Stimulated activated CD4-positive, alpha-beta T cell treated with anti-CD3 and anti-CD28 coated beads, Interleukin-4, amount 100 ng/mL, for 4 hours (primary cell): ENCODE results near the gene CLCN3.
"Not testable (repeated sequence)": the region's sequence is repeated elsewhere in the genome, so short reads cannot be mapped to it uniquely, and the experiment has no call there.

Source experiments
- DNase-seq, 2 experiments: peaks; one replicate each; pipeline ENCODE4 v3.0.0-alpha.2; 2020

The CLCN3 gene

DNA sequence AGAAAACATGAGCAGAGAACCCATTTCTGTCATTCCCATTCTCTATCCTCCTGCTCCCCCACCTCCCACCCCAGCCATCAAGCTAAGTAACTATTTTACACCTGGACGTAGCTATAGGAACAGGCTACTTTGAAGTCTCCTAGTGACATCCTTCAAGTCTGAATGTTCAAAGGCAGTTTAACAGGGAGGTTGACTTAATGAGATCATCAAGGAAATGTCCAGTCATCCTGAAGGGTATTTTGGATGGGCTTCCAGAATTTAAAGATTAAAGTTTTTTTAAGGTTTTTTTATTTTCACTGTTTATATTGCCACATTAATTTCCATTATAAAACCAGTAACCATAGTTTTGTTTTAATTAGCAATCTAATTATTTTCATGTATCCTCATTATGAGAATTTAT is 96.3 kb downstream of the CLCN3 start:
- DNase-seq = no peak

DNA sequence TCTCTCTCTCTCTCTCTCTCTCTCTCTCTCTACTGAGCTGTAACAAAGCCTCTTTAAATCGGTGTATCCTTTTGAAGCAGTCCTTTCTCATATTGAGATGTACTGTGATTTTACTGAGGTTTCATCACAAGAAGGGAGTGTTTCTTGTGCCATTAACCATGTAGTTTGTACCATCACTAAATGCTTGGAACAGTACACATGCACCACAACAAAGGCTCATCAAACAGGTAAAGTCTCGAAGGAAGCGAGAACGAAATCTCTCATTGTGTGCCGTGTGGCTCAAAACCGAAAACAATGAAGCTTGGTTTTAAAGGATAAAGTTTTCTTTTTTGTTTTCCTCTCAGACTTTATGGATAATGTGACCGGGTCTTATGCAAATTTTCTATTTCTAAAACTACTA is 100.2 kb downstream of the CLCN3 start:
- DNase-seq = no peak

DNA sequence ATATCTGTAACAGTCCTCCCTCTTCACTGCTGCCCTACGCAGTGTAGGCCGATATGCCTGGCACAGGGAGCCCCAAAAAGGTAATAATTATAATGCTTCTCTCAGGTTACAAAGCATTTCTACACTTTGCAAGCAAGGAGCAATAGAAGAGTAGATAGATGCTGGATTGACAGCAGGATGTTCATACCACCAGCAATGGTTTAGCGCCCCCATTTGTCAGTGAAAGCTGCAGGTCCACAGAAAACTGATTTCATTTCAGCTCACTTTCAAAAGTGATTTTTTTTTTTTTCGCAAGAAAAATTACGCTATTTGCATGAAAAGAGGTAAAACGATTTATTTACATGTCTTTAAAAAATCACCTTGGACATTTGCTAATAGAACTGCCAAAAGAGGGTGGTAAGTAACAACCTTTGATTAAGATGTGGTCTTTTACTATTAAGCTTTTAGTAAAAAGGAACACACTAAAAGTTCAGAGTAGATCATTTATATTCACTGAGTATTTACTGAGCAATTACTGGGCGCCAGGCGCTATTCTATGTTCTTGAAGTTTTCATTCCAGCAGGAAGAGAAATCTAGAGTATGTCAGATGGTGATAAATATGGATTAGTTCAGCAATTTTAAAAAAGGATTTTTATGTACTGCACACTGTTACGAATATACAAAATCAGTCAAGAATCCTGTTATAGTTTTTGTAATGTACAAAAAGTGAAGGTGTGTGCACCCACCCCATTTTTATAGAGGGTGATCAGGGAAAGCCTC is 103.0 kb downstream of the CLCN3 start:
- peak in 1 of 2 experiments; percentile 2 for DNase-seq

DNA sequence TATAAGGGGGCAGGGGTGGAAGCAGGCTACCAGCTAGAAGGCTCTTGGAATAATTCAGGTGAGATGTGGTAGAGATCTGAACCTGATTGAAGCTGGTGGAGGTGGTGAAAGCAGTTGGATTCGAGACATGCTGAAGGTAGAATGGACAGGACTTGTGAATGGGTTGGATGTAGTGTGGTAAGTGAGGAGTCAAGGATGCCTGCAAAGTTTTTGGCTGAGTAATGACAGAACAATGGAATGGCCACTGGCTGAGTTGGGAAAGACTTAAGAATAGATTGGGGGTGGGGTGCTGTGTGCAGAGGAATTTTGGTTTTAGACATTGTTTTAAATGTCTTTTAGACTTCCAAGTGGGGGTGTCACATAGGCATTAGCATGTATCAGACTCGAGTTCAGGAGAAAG is 103.9 kb downstream of the CLCN3 start:
- DNase-seq = no peak

DNA sequence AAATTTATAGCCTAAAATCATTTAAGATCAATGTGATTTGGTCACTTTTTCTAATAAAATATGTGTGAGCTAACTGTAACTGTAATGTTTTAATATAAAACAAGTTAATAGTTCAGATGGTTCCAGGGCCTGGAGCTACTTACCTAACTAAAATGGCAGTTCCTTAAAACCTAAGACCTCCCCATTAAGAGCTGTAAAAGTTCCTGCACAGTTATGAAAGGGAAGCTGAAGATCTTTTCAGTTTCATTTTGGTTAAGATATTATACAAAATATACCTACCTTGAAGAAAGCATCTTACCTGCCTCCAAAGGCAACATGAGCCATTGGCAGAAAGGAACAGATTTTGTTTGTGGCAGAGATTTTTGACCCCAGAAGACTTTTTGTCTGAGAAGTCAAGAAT is 107.2 kb downstream of the CLCN3 start:
- no peak for DNase-seq

DNA sequence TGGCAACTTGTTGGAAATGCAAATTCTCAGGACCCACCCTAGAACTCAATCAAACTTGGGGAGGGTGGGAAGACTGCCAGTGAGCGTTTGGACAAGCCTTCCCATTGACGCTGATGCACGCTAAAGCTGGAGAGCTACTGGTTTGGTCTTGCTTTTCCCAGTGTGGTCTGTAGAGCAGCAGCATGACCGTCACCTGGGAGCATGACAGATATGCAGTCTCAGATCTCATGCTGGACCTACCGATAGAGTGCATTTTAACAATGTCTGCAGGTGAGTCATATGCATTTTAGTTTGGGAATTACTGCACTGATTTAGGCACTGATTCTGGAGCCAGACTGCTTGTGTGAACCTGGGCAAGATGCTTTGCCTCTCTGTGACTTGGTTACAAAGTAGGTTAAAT is 110.2 kb downstream of the CLCN3 start:
- no peak for DNase-seq

DNA sequence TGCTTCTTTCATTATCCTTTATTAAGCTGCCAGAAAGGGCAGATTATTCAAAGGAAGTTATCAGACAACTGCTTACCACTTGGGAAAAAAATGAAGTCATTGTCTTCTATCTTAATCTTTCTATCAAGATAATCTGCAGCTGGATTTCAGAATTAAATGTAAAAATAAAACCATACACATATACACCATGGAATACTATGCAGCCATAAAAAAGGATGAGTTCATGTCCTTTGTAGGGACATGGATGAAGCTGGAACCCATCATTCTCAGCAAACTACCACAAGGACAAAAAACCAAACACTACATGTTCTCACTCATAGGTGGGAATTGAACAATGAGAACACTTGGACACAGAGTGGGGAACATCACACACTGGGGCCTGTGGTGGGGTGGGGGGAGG is 118.2 kb downstream of the CLCN3 start:
- DNase-seq = not testable (repeated sequence)

DNA sequence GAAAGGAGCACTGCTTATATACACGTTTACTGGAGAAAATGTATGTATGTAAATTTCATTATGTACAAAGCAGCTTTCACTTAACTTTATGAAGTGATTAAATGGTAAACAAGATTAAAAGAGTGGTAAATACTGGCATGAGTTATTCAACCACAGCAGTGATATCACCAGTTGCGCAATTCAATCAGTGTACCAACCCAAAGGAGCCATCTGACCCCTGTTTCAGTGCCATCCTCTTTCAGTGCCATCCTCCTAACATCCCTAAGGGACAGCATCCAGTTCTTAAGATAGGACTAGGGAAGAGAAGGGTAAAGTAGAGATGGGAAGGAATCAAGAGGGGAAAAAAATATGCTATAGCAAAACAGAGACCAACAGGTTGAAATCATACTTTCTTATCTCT is 121.2 kb downstream of the CLCN3 start:
- no peak for DNase-seq

DNA sequence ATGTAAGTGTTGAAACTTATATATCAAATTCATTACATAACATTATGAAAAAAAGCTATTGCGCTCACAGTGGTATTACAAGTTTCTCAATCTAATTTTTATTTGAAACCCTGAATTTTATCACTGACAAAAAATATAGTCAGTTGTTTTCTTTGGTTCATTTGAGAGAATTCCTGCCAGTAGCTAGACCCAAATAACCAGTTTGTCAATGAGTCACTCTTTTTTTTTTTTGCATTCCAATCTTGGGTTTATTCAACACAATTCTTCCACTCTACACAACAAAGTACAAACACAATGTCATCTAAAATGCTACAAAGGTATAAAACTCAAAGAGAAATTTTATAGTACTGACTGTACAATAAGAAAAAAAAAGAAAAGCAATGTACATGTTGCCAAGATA is 124.2 kb downstream of the CLCN3 start:
- no peak for DNase-seq

DNA sequence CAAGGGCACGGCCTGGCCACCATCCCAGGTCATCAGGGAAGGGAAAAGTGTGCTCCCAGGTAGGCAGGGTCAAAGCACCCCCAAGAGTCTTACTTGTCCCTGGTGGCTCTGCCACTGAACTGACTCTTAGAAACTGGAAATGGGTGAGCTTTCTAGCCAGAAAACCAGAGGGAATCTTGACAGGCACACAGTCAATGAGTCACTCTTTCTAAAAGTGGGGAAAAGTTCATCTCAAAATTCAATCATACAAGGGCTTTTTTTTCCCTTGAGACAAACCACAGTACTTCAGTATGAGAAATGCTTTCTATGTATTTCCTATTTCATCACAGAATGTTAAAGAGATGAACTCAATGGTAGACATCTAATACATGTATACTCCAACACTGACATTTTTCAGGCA is 124.9 kb downstream of the CLCN3 start:
- DNase-seq = no peak

DNA sequence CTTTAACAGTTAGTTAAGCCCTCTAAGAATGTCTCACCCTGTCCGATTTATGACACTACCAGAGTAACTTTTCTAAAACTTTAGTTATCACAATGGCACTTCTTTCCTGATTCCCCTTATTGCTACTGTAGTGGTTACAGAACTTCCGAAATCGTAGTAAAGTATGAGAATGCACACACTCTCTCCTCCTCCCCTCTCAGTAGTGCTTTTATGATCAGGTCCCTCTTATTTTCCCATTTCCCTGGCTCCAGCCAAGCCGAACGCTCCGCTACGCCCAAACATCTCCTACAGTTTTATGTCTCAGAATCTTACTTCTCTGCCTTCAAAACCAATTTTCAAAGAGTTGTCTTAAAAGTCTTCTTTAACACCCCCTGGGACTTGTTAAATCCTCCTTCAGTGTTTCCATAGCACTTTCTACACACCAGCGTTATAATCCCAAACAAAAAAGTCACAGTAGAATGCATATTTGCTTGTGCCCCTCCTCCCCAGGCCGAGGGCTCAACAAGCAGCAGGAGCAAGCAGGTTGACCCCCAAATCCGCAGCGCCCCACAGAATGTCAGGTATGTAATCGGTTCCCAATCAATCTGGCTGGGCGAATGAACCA is 136.7 kb downstream of the CLCN3 start:
- no peak for DNase-seq

DNA sequence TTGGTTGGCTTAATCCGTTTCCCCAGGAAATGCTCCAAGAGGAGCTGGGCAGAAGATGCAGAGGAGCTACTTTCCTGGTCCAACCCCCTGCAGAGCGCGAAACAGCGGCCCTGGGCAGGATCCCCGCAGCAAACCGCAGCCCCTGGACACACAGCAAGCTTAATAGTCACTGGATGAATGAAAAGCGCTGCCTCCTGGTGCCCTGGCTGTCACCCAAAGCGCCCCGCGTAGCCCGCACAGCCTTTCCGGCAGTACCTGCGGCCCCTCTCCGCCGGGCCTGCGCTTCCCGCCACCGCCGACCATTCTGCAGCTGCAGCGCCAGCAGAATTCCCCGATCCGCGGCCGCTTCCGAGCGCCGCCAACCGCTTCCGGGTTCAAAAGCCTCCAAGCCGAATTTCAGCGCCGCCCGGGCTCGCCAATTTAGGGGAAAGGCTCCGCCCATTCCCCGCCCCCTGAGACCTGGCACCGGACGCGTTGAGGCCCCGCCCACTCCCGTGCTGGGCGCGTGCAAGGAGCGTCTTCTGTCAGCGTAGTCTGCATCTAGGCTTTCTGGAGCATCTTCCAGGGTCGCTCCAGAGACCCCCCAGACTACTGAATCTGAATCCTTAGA is 137.3 kb downstream of the CLCN3 start, which contains the start of gene HPF1:
HPF1 (minus strand) TSS at position 370 of the 610 bp plus-strand sequence; CDS start at position 303, 67 bp downstream.
- peak; percentile 92 to 98 for DNase-seq

DNA sequence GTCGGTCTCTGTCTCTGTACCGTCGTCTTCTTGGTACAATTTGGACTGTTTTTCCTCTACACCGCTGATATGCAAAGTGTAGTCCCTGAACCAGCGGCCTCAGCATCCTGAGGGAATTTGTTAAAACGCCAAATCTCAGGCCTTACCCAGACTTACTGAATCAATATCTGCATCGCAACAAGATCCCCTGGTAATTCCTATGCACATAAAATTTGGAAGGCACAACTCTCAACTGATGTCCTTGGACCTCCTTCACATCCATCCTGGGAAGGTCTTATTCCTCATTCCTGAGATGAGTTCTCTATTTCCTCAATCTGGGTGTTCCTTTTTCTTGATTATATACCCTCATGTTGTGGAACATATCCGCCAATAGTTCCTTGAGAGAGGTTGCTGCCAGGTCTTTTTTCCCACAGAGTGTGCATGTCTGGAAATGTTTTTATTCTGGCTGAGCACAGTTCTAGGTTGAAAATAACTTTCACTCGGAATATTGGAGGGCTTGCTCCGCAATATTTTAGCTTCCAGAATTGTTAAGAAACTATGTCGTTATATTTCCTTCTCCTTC is 138.1 kb downstream of the CLCN3 start:
- no peak for DNase-seq

DNA sequence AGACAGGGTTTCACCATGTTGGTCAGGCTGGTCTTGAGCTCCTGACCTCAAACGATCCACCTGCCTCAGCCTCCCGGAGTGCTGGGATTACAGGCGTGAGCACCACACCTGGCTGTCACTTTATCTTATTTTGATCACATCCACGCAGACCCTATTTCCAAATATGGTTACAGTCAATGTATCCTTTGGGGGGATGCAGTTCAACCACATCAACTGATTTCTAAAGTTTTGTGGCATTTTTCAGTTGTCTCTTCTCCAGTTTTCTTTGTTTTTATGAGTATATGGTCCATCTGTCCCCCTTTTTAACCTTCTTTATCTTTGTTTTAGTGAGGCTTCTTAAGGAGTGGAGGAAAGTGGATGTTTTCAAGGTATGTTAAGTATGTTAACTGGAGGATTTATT is 141.5 kb downstream of the CLCN3 start:
- DNase-seq = no peak

DNA sequence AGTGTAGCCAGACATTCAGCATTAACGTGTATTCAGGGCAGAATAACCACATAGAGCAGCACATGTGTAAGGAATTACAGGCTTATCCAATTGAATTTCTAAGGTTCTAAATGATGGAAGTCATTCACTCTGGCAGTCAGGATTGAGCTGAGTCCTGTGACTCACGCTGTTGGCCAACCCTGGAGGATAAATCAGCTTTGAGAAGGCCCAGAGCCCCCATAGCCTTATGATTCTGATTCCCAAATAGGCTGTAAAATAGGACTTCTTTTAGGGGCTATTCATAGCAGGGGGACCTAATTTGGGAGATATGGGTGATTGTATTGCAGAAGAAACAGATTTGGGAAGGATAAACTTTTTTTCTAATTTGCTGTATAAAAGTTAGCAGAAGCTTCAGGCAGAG is 145.5 kb downstream of the CLCN3 start:
- DNase-seq = no peak

DNA sequence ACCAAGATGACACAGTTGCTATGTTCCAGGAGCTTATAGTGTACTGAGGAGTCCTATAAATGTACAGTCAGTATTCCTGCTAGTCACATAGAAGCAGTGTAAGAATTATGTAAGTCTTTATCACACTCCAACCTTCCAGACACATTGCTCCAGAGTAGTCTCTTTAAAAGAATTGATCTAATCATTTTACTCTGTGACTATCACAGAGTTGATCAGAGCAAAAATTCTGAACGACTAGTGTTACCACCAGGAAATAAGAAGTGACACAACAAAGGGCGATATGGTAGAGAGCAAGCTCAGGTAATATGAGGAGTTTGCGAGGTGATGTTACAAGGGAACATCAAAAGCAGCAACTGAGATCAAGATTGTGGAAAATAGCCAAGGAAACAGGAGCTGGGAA is 146.4 kb downstream of the CLCN3 start:
- no peak for DNase-seq

DNA sequence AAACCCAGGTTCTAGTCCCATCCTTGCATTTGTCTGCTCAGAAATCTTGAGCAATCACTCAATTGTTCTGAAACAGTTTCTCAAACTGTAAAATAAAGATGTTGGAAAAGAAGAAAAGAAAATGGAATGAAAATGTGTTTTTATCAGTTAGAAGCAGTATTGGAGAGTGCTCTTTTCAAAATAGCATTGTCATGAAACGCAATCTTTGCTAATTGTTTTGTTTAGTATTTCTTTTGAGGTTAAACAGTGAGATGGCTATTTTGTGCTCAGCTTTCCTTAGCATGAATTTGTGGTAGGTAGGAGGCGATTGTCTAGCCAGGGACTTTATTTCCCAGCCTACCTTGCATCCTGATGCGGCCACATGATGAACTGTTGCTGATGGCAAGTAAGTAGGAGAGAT is 148.0 kb downstream of the CLCN3 start:
- DNase-seq = no peak

DNA sequence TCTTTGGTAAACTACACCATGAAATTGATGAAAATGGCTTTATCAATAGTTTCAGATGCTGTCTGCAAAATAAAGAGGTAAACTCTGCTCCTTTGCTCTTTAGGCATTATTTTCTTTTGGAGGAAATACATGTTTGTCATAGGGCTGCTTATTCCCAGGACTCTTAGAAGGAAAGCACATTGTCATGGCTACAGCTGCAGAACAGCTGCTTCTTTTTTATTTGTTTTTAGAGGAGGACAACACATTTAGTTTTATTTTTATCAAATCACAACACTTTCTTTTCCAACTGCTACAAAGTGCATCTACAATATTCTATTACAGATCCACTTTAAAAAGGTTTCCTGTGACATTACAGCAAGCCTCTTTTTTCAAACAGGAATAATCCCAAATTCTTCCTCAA is 150.0 kb downstream of the CLCN3 start:
- no peak for DNase-seq

DNA sequence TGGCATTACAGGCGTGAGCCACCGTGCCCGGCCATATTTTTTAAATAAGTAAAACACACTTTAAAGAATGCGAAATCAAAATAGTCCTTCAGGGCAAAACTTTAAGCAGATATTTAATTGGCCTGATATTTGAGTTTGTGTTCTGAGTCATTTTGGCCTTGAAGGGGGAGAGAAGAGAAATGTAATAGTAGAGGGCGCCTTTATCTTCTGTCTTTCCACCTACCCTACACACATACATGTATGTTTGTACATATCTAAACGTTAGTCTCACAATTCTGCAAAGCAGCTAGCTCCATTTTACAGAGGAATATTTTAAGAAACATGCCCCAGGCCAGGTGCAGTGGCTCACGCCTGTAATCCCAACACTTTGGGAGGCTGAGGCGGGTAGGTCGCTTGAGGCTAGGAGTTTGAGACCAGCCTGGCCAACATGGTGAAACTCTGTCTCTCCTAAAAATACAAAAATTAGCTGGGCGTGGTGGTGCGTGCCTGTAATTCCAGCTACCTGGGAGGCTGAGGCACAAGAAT is 151.2 kb downstream of the CLCN3 start:
- not testable (repeated sequence) for DNase-seq
